Measurements from ENCODE around the gene EIF5AL1.

Gene EIF5AL1

DNA sequence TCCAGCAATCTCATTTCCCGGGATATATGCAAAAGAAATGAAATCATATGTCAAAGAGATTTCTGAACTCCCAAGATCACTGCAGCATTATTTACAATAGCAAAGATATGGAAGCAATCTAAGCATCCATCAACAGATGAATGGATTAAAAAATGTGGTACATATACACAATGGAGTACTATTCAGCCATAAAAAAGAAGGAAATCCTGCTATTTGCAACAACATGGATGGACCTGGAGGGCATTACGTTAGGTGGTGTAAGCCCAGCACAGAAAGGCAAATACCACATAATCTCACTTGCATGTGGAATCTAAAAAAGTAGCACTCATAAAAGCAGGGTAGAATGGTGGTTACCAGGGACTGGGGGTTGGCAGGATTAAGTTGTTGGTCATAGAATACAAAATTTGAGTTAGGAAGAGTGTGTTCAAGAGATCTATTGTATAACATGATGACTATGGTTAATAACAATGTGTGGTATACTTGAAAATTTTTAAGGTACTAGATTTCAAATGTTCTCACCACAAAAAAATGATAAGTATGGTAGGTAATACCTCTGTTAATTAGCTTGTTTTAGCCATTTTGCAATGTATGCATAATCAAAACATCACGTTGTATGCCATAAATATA lies 32.9 kb upstream of the EIF5AL1 start:
- DNase-seq (ENCODE audit: low read depth): no peak
- H3K4me3 ChIP-seq (ENCODE audit: low read depth, low read length): no peak overlapping the region
- TF ChIP-seq, protein P1, sequence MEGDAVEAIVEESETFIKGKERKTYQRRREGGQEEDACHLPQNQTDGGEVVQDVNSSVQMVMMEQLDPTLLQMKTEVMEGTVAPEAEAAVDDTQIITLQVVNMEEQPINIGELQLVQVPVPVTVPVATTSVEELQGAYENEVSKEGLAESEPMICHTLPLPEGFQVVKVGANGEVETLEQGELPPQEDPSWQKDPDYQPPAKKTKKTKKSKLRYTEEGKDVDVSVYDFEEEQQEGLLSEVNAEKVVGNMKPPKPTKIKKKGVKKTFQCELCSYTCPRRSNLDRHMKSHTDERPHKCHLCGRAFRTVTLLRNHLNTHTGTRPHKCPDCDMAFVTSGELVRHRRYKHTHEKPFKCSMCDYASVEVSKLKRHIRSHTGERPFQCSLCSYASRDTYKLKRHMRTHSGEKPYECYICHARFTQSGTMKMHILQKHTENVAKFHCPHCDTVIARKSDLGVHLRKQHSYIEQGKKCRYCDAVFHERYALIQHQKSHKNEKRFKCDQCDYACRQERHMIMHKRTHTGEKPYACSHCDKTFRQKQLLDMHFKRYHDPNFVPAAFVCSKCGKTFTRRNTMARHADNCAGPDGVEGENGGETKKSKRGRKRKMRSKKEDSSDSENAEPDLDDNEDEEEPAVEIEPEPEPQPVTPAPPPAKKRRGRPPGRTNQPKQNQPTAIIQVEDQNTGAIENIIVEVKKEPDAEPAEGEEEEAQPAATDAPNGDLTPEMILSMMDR (conservative IDR thresholded peaks at IDR 0.05; ENCODE audit: low read depth, low read length): no peak

DNA sequence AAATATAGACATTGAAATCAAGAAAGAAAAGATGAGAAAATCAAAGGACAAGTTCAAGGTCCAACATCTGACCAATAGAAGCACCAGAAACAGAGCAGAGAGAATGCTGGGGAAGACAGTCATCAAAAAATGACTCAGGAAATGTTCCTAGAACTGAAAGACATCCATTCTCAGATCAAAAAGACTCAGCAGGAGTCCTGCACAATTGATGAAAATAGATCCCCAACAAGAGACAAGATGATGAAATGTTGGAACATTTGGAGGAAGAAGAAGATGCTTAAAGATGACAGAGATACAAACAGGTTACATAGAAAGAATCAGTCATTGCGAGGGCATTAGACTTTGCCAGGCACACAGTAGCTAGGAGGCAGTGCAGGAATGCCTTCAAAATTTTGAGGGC lies 30.0 kb upstream of the EIF5AL1 start:
- no peak overlapping the region for H3K4me3 ChIP-seq (ENCODE audit: low read depth, low read length)
- DNase-seq (ENCODE audit: low read depth): no peak
- TF ChIP-seq, protein P1 (conservative IDR thresholded peaks at IDR 0.05; ENCODE audit: low read depth, low read length): no peak

DNA sequence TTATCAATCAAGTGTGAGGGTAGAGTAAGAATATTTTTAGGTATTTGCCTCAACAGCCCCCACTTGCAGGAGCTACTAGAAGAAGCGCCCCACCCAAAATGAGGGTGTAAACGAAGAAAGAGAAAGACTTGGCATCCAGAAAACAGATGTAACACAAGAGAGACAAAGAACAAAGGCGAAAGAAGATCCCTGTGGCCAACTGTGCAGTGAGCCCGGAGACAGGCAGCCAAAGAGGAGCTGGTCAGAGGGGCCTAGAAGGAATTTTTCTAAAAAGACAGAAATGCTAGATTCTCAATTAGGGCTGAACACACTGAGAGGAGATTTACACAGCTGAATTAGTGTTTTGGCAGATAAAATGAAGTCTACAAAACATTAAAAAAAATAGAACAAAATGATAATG lies 29.6 kb upstream of the EIF5AL1 start:
- TF ChIP-seq, protein P1 (conservative IDR thresholded peaks at IDR 0.05; ENCODE audit: low read depth, low read length): no peak
- no peak overlapping the region for H3K4me3 ChIP-seq (ENCODE audit: low read depth, low read length)
- DNase-seq (ENCODE audit: low read depth): no peak

DNA sequence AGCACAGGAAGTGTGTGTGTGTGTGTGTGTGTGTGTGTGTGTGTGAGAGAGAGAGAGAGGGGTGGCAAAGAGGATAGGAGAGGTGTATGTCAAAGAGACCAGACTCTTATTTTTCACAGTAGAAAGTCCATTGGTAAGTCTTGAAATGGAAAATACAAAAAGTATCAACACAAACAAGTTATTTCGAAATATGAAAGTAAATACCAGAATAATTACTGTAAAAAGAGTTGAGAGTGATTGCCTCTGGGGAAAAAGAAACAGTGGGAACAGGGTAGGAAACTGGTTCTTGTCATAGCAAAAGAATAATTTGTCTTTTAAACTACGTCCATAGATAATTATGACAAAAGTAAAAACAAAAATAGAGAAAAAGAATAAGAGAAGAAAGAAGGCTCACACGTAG lies 29.0 kb upstream of the EIF5AL1 start:
- no peak overlapping the region for H3K4me3 ChIP-seq (ENCODE audit: low read depth, low read length)
- no peak for DNase-seq (ENCODE audit: low read depth)
- TF ChIP-seq, protein P1 (conservative IDR thresholded peaks at IDR 0.05; ENCODE audit: low read depth, low read length): no peak

DNA sequence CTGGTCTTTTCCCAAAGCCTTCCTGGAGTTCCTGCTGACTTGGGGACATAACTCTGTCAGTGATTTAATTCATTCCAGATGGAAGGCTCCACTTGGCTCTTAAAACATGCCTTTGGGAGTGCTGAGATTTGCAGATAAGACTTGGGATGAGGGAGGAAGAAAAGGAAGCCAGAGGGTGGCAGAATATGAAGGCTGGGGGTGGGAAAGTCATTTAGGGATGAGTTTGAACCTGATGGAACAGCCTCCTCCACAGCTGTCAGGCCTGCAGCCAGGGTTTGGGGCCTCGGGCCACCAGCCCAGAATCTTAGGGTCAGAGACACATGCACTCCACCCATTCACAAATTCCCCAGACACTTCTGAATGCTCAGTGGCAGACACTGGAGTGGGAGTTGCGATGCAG lies 28.4 kb upstream of the EIF5AL1 start:
- no peak for DNase-seq (ENCODE audit: low read depth)
- TF ChIP-seq, protein P1 (conservative IDR thresholded peaks at IDR 0.05; ENCODE audit: low read depth, low read length): no peak
- H3K4me3 ChIP-seq (ENCODE audit: low read depth, low read length): no peak overlapping the region

DNA sequence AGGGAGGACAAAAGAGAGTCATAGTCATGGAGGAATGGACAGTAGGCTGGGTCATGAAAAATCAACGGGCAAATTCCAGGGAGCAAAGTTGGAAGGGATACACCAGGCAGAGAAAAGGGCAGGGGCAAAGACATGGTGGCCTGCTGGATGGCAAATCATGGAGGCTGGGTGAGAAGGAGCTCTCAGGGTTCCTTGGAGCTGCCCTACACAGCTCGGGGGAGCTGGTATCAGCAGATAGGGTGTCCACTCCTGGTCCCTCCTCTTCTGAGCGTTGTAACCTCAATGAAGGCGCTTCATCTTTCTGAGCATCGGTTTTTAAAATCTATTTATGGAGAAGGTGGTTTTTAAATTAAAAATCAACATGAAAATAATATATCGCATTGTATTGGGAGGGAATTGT lies 27.9 kb upstream of the EIF5AL1 start:
- no peak overlapping the region for H3K4me3 ChIP-seq (ENCODE audit: low read depth, low read length)
- no peak for DNase-seq (ENCODE audit: low read depth)
- TF ChIP-seq, protein P1 (conservative IDR thresholded peaks at IDR 0.05; ENCODE audit: low read depth, low read length): no peak
